ENCODE results near the gene ATXN10. TPM values are rescaled to one million over a fixed set of nuclear protein-coding genes. Genes with fewer than 3 reads are reported as not detected.
A peak's percentile ranks its signal among the peaks of the same experiment; 100 is the strongest.

Gene ATXN10
- total and polyA plus RNA-seq, 2 of the 13 experiments (the other 11 are each of a cell fraction or from before 2014, with no cell fraction given): 60.1 to 194 TPM

- TF ChIP-seq AFF4 (CRISPR knock-in tag; IDR thresholded peaks at IDR 0.05): no peak; the same call in 1 of the 2 replicates
- no peak for TF ChIP-seq MAFG (CRISPR knock-in tag; IDR thresholded peaks at IDR 0.05)
- TF ChIP-seq, protein P1, sequence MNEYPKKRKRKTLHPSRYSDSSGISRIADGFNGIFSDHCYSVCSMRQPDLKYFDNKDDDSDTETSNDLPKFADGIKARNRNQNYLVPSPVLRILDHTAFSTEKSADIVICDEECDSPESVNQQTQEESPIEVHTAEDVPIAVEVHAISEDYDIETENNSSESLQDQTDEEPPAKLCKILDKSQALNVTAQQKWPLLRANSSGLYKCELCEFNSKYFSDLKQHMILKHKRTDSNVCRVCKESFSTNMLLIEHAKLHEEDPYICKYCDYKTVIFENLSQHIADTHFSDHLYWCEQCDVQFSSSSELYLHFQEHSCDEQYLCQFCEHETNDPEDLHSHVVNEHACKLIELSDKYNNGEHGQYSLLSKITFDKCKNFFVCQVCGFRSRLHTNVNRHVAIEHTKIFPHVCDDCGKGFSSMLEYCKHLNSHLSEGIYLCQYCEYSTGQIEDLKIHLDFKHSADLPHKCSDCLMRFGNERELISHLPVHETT (CRISPR knock-in tag; conservative IDR thresholded peaks at IDR 0.05): no peak; the same call in 1 of the 2 replicates
- TF ChIP-seq ZNF503 (CRISPR knock-in tag; IDR thresholded peaks at IDR 0.05): no peak
- TF ChIP-seq PITX1 (CRISPR knock-in tag; IDR thresholded peaks at IDR 0.05): no peak; the same call in 1 of the 2 replicates
- no peak for TF ChIP-seq ZNF550 (CRISPR knock-in tag; IDR thresholded peaks at IDR 0.05; ENCODE audit: borderline replicate concordance)
- TF ChIP-seq, protein P2, sequence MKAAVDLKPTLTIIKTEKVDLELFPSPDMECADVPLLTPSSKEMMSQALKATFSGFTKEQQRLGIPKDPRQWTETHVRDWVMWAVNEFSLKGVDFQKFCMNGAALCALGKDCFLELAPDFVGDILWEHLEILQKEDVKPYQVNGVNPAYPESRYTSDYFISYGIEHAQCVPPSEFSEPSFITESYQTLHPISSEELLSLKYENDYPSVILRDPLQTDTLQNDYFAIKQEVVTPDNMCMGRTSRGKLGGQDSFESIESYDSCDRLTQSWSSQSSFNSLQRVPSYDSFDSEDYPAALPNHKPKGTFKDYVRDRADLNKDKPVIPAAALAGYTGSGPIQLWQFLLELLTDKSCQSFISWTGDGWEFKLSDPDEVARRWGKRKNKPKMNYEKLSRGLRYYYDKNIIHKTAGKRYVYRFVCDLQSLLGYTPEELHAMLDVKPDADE (CRISPR knock-in tag; IDR thresholded peaks at IDR 0.05): no peak
- TF ChIP-seq CBX1 (IDR thresholded peaks at IDR 0.05; ENCODE audit: low read depth): no peak
- TF ChIP-seq ERF (CRISPR knock-in tag; IDR thresholded peaks at IDR 0.05): 0 out of 2 replicates have a peak, but pooled peaks have one; percentile 20
- TF ChIP-seq, protein P3, sequence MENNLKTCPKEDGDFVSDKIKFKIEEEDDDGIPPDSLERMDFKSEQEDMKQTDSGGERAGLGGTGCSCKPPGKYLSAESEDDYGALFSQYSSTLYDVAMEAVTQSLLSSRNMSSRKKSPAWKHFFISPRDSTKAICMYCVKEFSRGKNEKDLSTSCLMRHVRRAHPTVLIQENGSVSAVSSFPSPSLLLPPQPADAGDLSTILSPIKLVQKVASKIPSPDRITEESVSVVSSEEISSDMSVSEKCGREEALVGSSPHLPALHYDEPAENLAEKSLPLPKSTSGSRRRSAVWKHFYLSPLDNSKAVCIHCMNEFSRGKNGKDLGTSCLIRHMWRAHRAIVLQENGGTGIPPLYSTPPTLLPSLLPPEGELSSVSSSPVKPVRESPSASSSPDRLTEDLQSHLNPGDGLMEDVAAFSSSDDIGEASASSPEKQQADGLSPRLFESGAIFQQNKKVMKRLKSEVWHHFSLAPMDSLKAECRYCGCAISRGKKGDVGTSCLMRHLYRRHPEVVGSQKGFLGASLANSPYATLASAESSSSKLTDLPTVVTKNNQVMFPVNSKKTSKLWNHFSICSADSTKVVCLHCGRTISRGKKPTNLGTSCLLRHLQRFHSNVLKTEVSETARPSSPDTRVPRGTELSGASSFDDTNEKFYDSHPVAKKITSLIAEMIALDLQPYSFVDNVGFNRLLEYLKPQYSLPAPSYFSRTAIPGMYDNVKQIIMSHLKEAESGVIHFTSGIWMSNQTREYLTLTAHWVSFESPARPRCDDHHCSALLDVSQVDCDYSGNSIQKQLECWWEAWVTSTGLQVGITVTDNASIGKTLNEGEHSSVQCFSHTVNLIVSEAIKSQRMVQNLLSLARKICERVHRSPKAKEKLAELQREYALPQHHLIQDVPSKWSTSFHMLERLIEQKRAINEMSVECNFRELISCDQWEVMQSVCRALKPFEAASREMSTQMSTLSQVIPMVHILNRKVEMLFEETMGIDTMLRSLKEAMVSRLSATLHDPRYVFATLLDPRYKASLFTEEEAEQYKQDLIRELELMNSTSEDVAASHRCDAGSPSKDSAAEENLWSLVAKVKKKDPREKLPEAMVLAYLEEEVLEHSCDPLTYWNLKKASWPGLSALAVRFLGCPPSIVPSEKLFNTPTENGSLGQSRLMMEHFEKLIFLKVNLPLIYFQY (CRISPR knock-in tag; IDR thresholded peaks at IDR 0.05; ENCODE audit: borderline replicate concordance): no peak; the same call in 1 of the 2 replicates
- no peak for TF ChIP-seq MED8 (CRISPR knock-in tag; IDR thresholded peaks at IDR 0.05; ENCODE audit: insufficient replicate concordance)
- TF ChIP-seq ZNF777 (CRISPR knock-in tag; IDR thresholded peaks at IDR 0.05): no peak
- TF ChIP-seq JDP2 (CRISPR knock-in tag; IDR thresholded peaks at IDR 0.05; ENCODE audit: borderline replicate concordance): no peak
- peak; percentile 94 for TF ChIP-seq ZFY (CRISPR knock-in tag; IDR thresholded peaks at IDR 0.05)
- no peak for TF ChIP-seq ZSCAN25 (CRISPR knock-in tag; IDR thresholded peaks at IDR 0.05)
- no peak for TF ChIP-seq ZFP62 (CRISPR knock-in tag; IDR thresholded peaks at IDR 0.05)
Observed at GRCh38 chr22:45671783-45672563, at the start of gene ATXN10 (continued).

All from HepG2 (cell line).